CD4-positive, alpha-beta T cell (primary cell): ENCODE data around the gene NKX6-1. TPM values are rescaled to one million over a fixed set of nuclear protein-coding genes. Genes with fewer than 3 reads are reported as not detected.

Source experiments
- ATAC-seq: fragments of 200-7000 bp; cut with Tn5 transposase; one replicate; pipeline ENCODE4 v1.10.0; 2022; ENCODE audit warnings: mild to moderate bottlenecking; ENCODE audit not compliant: poor library complexity
- CTCF ChIA-PET: fragments of 350-600 bp; sonication (Branson Sonifier 250); formaldehyde crosslinking; loops from one replicate; lab custom pipeline; 2021; ENCODE audit warnings: antibody characterized with exemption, inconsistent platforms; lab: Charles Lee
- POLR2A ChIA-PET: fragments of 350-600 bp; sonication (Branson Sonifier 250); formaldehyde crosslinking; loops from one replicate; lab custom pipeline; 2021; ENCODE audit warnings: antibody characterized with exemption, inconsistent platforms; lab: Charles Lee
- DNase-seq, 14 experiments: peaks; one replicate each; pipeline ENCODE4 v3.0.0-alpha.2; 2013 to 2020; ENCODE audit warnings: mixed read lengths in 2 of 14
- H3K27ac ChIP-seq, 2 donors: one replicate each; pipeline versions ENCODE4 v1.5.1 to v1.7.0; 2013; ENCODE audit warnings: low read length in 2 of 2, low read depth in 1 of 2, mild to moderate bottlenecking in 1 of 2
- H3K27me3 ChIP-seq, 2 experiments: 1 replicate in 1 of 2; 2 replicates in 1 of 2; pipeline versions ENCODE4 v1.6.1 to v1.7.0; 2013; ENCODE audit warnings: low read length in 2 of 2, control low read depth in 1 of 2, mild to moderate bottlenecking in 1 of 2, moderate library complexity in 1 of 2; ENCODE audit not compliant: insufficient read depth in 2 of 2, control insufficient read depth in 1 of 2
- H3K36me3 ChIP-seq: one replicate; pipeline ENCODE4 v1.6.1; 2013; ENCODE audit warnings: low read length, control low read depth; ENCODE audit not compliant: insufficient read depth
- H3K4me1 ChIP-seq: one replicate; pipeline ENCODE4 v1.6.1; 2013; ENCODE audit warnings: low read length, control low read depth; ENCODE audit not compliant: insufficient read depth
- H3K4me3 ChIP-seq: one replicate; pipeline ENCODE4 v1.5.1; 2013; ENCODE audit warnings: mild to moderate bottlenecking, low read length, moderate library complexity
- H3K9me3 ChIP-seq, 2 experiments: 1 replicate in 1 of 2; 2 replicates in 1 of 2; pipeline versions ENCODE4 v1.6.1 to v1.7.0; 2013; ENCODE audit warnings: low read length in 2 of 2, mild to moderate bottlenecking in 2 of 2, control low read depth in 1 of 2, moderate library complexity in 1 of 2; ENCODE audit not compliant: control insufficient read depth in 1 of 2, insufficient read depth in 1 of 2
- H3K27ac Mint-ChIP-seq: one replicate; pipeline ENCODE4 v1.8.0; 2020; ENCODE audit warnings: mixed read lengths
- H3K27me3 Mint-ChIP-seq: one replicate; pipeline ENCODE4 v1.8.0; 2021; ENCODE audit warnings: mixed read lengths
- H3K36me3 Mint-ChIP-seq: one replicate; pipeline ENCODE4 v1.8.0; 2021; ENCODE audit warnings: low read depth, mixed read lengths
- H3K4me1 Mint-ChIP-seq: one replicate; pipeline ENCODE4 v1.8.0; 2021; ENCODE audit warnings: low read depth, mixed read lengths
- H3K4me3 Mint-ChIP-seq: one replicate; pipeline ENCODE4 v1.8.0; 2020; ENCODE audit warnings: mild to moderate bottlenecking, mixed read lengths
- H3K9me3 Mint-ChIP-seq: one replicate; pipeline ENCODE4 v1.8.0; 2020; ENCODE audit warnings: mixed read lengths
- intact Hi-C, 2 experiments: fragments of 100-400 bp; cut with DNase I in 1 of 2; cut with micrococcal nuclease in 1 of 2; formaldehyde crosslinking; loops; one replicate each; pipeline versions ENCODE4 v1.15.1 to v1.9.0; 2023 to 2025; cut with DNase I, micrococcal nuclease
- total RNA-seq, 174 experiments: library from RNA in 2 of 174; stranded (reverse) in 2 of 174; gene quantifications; one replicate each; pipeline ENCODE4 v1.2.3 and lab custom pipeline; 2021 to 2026
- TF ChIP-seq, protein P1 (sequence below): fragments of 200-600 bp; IDR thresholded peaks from one replicate; pipeline ENCODE4 v1.8.0; 2022; ENCODE audit warnings: antibody characterized with exemption, mild to moderate bottlenecking

NKX6-1 gene
- total RNA-seq, 2 experiments from 2014 or later: not detected

DNA sequence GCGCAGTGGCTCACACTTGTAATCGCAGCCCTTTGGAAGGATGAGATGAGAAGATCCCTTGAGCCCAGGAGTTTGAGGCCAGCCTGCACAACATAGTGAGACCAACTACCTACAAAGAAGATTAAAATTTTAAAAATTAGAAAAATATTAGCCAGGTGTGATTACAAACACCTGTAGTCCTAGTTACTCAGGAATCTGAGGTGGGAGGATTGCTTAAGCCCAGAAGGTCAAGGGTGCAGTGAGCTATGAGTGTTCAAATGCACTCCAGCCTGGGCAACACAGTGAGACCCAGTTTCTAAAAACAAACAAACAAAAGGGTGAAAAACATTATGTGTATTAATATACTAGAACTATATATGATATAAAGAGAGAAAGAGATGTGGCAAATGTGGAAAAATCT lies 36.8 kb upstream of the NKX6-1 start:
- peaks cover 0 to 4% of the 10 kb centered on the region in 2 experiments for H3K27me3 ChIP-seq
- no peaks in the 10 kb centered on the region for H3K36me3 Mint-ChIP-seq
- no peak overlapping the region for H3K27ac ChIP-seq
- ATAC-seq: no peak
- no peaks in the 10 kb centered on the region for H3K36me3 ChIP-seq
- intact Hi-C loops: no loop called here
- no peaks in the 10 kb centered on the region for H3K4me1 Mint-ChIP-seq
- peaks cover 23% of the 10 kb centered on the region for H3K27me3 Mint-ChIP-seq
- ChIA-PET POLR2A (no interaction called here), CTCF (interaction anchor here (1.0 kb wide), 1 partner anchor 19 kb away, joined by 3 read pairs; no protein-coding TSS in a partner anchor)
- H3K9me3 Mint-ChIP-seq: no peaks in the 10 kb centered on the region
- no peaks in the 10 kb centered on the region for H3K4me1 ChIP-seq
- DNase-seq: no peak
- no peak overlapping the region for H3K4me3 Mint-ChIP-seq
- TF ChIP-seq, protein P1, sequence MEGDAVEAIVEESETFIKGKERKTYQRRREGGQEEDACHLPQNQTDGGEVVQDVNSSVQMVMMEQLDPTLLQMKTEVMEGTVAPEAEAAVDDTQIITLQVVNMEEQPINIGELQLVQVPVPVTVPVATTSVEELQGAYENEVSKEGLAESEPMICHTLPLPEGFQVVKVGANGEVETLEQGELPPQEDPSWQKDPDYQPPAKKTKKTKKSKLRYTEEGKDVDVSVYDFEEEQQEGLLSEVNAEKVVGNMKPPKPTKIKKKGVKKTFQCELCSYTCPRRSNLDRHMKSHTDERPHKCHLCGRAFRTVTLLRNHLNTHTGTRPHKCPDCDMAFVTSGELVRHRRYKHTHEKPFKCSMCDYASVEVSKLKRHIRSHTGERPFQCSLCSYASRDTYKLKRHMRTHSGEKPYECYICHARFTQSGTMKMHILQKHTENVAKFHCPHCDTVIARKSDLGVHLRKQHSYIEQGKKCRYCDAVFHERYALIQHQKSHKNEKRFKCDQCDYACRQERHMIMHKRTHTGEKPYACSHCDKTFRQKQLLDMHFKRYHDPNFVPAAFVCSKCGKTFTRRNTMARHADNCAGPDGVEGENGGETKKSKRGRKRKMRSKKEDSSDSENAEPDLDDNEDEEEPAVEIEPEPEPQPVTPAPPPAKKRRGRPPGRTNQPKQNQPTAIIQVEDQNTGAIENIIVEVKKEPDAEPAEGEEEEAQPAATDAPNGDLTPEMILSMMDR: no peak
- no peak overlapping the region for H3K4me3 ChIP-seq
- no peaks in the 10 kb centered on the region for H3K9me3 ChIP-seq
- no peak overlapping the region for H3K27ac Mint-ChIP-seq

DNA sequence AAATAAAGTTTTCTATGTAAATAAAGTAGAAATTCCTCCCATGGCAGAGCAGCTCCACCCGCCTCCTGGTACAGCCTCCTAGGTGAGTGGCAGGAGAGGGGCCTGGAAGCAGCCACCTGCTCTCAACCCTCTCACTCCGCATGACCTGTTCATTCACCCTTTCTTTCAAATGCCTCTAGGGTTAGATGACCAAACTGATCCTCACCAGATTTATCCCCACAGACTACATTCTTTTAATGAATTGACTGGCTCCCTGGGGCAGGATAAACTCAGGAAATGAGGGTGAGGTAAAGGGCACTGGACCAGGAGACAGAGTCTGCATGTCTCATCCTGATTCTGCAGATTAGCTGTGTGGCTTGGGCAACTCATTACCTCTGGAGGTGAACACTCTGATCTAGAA lies 32.6 kb upstream of the NKX6-1 start:
- Histone ChIP-seq H3K4me1 (no peaks in the 10 kb centered on the region), H3K27me3 (no peaks in the 10 kb centered on the region), H3K4me3 (no peak overlapping the region), H3K27ac (no peak overlapping the region), H3K36me3 (no peaks in the 10 kb centered on the region), H3K9me3 (no peaks in the 10 kb centered on the region)
- Mint-ChIP-seq H3K4me3 (no peak overlapping the region), H3K9me3 (no peaks in the 10 kb centered on the region), H3K27me3 (peaks cover 21% of the 10 kb centered on the region), H3K4me1 (no peaks in the 10 kb centered on the region), H3K27ac (no peak overlapping the region), H3K36me3 (no peaks in the 10 kb centered on the region)
- intact Hi-C loops: no loop called here
- no peak for ATAC-seq
- POLR2A ChIA-PET: no interaction called here
- TF ChIP-seq, protein P1: no peak
- CTCF ChIA-PET: no interaction called here
- DNase-seq: no peak

DNA sequence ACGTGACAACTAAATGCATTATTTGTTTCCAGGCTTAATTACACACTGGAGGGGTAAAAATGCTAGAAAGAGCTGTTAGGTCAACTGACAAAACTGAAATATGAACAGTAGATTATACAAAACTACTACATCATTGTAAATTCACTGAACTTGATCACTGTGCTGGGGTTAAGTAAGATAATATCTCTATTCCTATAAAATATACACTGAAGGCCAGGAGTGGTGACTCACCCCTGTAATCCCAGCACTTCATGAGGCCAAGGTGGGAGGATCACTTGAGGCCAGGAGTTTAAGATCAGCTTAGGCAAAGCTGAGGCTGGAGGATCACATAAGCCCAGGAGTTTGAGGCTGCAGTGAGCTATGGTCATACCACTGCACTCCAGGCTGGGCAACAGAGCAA lies 31.8 kb upstream of the NKX6-1 start:
- TF ChIP-seq, protein P1: no peak
- no peaks in the 10 kb centered on the region for H3K36me3 Mint-ChIP-seq
- no peak for ATAC-seq
- intact Hi-C loops: no loop called here
- DNase-seq: no peak
- H3K4me3 Mint-ChIP-seq: no peak overlapping the region
- H3K9me3 Mint-ChIP-seq: no peaks in the 10 kb centered on the region
- ChIA-PET POLR2A (no interaction called here), CTCF (no interaction called here)
- H3K9me3 ChIP-seq: no peaks in the 10 kb centered on the region
- no peaks in the 10 kb centered on the region for H3K4me1 Mint-ChIP-seq
- H3K4me3 ChIP-seq: no peak overlapping the region
- no peak overlapping the region for H3K27ac ChIP-seq
- H3K27me3 ChIP-seq: no peaks in the 10 kb centered on the region
- no peaks in the 10 kb centered on the region for H3K4me1 ChIP-seq
- H3K27me3 Mint-ChIP-seq: peaks cover 27% of the 10 kb centered on the region
- no peaks in the 10 kb centered on the region for H3K36me3 ChIP-seq
- no peak overlapping the region for H3K27ac Mint-ChIP-seq
